ENCODE measurements around the gene ARHGAP22.
"Not testable (repeated sequence)": the region's sequence is repeated elsewhere in the genome, so short reads cannot be mapped to it uniquely, and the experiment has no call there.

The ARHGAP22 gene, protein sequence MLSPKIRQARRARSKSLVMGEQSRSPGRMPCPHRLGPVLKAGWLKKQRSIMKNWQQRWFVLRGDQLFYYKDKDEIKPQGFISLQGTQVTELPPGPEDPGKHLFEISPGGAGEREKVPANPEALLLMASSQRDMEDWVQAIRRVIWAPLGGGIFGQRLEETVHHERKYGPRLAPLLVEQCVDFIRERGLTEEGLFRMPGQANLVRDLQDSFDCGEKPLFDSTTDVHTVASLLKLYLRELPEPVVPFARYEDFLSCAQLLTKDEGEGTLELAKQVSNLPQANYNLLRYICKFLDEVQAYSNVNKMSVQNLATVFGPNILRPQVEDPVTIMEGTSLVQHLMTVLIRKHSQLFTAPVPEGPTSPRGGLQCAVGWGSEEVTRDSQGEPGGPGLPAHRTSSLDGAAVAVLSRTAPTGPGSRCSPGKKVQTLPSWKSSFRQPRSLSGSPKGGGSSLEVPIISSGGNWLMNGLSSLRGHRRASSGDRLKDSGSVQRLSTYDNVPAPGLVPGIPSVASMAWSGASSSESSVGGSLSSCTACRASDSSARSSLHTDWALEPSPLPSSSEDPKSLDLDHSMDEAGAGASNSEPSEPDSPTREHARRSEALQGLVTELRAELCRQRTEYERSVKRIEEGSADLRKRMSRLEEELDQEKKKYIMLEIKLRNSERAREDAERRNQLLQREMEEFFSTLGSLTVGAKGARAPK

DNA sequence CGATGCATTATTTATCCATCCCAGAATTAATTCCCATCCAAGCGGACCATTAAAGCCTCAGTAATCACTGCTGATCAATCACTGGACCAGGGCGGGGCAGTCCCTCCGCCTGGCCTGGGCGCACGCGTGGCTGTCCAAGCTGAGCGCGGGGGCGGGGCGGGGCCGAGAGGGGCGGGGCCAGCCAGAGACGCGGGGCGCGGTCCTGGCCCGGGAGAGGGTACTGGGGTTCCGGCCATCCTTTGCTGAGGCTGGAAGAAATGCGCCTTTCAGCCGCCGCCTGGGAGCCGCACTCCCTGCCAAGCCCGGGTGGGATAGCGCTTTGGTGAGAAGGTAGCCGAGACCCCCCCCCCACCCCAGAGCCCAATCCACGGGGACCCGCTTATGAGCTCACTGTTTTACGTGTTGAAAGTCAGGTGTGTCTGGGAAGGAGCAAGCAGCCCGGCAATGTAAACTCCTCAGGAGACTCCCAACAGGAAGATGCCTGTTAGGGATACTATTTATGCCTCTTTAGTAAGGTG, at the start of gene ARHGAP22:
TSS of gene ARHGAP22 (minus strand) at position 83 of the 518 bp plus-strand sequence. CDS start 277 bp downstream, outside the sequence.
- no peak for DNase-seq (ENCODE audit: low read depth, low spot score)

DNA sequence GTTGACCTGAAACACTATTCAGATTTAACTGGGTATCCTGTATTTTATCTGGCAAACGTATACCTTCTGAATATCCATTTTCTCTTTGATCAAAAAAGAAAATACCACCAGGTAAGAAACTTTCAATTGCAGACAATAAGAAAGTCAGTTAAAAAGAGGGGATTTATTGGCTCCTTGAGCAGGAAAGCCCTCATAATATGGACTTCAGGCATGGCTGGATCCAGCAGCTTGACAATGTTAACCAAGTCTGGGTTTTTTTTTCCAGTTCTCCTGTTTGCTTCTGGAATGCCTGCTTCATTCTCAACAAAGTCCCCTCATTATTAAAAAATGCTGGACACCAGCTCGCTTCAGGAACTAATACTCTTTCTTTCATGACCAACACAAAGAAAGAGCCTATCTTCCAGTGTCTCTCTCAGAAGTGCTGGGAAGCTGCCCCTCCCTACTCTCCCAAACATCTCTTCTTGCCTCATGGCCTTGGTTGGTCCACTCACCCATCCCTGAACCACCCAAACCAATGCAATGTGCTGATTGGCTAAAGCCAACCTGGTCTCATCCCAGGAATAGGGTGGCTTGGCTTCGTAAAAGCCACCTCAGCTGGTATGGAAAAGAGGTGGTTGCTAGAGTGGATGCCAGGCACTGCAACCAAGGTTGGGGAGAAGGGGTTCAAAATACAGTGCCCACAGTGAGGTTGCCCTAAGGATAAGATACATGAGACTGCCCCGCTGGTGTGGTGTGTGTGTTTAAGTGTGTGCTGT, 49.2 kb upstream of the ARHGAP22 start:
- no peak for DNase-seq (ENCODE audit: low read depth, low spot score)

DNA sequence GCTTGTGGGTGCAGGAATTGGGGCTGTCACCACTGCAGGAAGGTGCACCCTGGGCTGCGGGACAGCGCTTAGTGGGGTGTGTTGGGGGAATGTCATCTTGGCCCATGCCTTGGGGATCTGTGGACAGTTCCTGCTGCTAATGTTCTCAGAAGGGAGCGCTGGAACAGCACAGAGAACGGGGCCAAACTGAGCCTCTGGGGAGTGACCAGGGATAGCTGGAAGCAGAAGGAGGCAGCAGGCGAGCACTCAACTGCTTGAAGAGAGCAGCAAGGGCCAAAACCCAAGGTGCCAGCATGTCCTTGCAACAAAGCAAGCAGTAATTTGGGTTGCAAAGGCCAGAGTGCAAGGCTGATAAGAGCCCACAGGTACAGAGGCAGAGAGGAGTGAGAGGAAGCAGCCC, 48.5 kb upstream of the ARHGAP22 start:
- DNase-seq (ENCODE audit: low read depth, low spot score), result no peak

DNA sequence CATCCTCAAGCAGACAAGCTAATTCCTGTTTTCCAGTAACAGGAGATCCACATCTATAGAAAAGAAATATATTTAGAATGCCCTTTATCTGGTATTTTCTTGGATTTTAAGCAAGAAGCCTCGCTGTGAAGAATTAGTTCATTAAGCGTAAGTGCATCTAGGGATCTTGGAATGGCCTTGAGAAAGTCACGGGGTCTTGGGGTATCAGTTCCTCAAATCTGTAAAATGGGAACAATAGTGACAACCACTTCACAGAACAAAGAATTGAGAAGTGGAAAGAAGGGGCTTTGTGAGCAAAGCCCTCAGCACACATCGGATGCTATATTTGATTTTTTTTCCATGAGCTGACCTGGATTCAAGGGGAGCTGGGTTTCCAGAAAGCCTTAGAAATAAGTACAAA, 47.5 kb upstream of the ARHGAP22 start:
- no peak for DNase-seq (ENCODE audit: low read depth, low spot score)

DNA sequence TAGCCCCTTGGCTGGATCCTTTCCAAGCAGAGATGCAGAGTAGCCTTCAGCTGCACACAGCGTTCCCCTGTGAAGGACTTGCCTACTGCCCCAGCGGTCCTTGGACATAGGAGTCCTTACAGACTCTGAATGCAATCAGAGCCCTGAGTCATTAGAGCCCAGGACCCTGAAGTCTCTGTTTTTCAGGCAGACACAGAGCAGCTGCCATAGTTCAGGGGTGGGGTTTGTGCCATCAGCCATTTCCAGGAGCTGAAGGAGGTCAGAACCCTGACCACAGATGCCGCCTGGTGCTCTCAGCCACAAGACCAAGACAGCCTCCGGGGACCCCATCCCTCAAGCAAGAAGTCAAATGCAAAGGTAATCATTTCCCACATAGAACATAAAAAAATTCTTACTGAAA, 47.0 kb upstream of the ARHGAP22 start:
- DNase-seq (ENCODE audit: low read depth, low spot score), result no peak

DNA sequence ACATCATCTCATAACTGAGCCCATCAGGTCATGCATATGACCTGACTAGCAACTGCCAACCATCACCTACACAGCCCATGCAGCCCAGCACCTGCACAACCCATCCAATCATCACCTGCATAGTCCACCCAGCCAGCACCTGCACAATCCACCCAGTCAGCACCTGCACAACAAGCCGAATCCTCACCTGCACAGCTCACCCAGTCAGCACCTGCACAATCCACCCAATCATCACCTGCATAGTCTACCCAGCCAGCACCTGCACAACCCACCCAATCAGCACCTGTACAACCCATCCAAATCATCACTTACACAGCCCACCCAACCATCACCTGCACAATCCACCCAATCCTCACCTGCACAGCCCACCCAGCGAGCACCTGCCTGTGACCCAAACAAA, 46.4 kb upstream of the ARHGAP22 start:
- no peak for DNase-seq (ENCODE audit: low read depth, low spot score)

DNA sequence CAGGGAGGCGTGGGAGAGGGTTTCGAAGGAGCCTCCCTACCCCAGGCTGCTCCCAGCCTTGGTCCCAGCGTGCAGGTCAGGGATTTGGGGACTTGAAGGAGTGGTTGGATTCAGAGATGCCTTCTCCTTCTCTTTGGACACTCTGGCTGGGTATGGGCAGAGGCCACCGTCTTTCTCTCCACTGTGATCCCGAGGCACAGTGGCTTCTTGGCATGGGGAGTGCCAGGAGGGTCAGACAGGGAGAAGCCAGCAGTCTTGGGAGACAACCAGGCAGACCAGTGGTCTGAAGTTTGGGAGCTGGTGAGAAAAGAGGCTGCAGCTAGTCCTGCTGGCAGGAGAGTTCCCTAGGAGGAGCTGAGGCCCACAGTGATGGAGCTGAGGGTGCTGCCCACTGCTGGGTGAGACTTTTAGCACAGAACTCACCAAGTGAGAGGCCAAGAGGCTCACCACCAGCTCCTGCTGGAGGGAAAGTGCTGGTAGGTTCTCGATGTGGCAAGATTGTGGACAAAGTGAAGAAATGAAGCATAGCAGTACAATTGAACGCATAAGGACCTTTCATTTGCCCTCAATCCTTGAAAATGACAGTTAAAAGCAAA, 44.6 kb upstream of the ARHGAP22 start:
- no peak for DNase-seq (ENCODE audit: low read depth, low spot score)

DNA sequence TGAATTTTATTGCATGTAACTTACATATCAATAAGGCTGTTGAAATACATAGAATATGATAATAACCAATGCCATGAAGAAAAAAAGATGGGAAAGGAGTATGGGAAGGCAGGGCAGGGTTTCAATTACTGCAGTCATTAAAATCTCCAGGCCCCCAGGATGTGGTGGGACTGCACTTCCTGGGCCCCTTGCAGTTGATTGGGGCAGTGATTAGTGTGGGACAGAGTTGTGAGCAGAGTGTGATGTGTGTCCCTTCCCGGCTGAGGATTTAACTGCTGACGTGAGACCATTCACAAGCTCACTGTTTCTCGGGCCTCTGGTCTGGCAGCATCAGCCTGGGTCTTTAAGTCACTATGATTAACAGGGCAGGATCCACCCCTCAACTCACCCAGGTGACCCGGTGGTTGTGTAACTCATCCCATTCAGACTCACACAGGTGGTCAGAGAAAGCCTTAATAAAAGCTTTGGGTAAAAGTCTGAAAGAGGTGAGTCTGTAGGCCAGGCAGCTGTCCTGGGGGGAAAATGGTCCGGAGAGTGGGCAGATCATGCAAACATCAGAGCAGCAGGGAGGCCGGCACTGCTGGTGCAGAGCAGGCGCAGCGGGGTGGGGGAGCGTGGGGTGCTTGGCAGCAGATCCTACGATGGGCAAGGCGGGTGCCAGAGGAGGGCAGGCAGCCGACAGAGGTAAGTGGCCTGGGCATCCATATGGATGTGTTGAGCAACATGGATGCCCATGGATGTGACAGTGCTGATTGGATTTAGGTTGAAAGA, 43.5 kb upstream of the ARHGAP22 start:
- no peak for DNase-seq (ENCODE audit: low read depth, low spot score)

DNA sequence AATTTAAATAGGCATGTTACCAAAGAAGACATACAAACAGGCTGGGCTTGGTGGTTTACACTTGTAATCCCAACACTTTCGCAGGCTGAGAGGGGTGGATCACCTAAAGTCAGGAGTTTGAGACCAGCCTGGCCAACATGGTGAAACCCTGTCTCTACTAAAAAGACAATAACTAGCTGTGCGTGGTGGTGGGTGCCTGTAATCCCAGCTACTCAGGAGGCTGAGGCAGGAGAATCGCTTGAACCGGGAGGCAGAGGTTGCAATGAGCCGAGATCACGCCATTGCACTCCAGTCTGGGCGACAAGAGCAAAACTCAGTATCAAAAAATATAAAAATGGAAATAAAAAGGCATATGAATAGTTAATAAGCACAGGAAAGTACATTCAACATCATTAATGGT, 42.2 kb upstream of the ARHGAP22 start:
- DNase-seq (ENCODE audit: low read depth, low spot score), result not testable (repeated sequence)

DNA sequence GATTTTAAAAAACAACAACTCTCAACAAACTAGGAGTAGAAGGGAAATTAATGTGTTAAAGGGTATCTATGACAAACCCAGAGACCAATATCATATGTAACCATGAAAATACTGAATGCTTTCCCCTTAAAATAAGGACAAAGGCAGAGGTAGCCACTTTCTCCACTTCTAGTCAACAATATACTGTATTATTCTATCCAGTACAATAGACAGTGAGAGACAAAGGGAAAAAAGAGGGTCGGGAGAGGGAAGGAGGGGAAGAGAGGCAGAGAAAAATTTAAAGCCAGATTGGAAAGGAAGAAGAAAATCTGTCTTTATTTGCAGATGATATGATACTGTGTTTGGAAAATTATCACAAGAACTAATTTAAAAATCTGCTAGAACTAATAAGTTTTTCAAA, 40.7 kb upstream of the ARHGAP22 start:
- DNase-seq (ENCODE audit: low read depth, low spot score), result no peak

DNA sequence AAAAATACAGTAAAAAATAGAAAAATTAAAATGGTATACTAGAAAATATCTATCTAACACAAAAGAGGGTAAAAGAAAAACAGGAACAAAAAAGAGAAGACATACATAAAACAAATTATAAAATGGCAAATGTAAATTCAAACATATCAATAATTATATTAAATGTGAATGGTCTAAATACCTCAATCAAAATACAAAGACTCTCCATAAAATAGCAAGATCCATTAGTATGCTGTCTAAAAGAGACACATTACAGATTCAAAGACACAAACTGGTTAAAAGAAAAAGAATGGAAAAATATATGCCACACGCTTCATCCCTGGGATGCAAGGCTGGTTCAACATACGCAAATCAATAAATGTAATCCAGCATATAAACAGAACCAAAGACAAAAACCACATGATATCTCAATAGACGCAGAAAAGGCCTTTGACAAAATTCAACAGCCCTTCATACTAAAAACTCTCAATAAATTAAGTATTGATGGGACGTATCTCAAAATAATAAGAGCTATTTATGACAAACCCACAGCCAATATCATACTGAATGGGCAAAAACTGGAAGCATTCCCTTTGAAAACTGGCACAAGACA, 36.3 kb upstream of the ARHGAP22 start:
- DNase-seq (ENCODE audit: low read depth, low spot score), result not testable (repeated sequence)

DNA sequence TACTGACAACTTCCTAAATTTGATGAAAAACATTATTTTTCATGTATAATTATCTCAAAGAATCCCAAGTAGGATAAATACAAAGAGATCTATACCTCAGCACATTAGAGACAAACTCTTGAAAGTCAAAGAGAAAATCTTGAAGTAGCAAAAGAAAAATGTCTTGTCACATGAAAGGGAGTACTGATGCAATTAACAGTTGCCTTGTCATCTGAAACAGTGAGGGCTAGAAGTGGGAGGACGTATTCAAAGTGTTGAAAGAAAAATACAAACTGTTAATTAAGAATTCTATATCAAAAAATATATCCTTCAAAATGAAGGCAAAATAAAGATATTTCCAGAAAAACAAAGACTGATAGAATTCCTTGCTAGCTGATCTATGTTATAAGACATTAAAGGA, 35.5 kb upstream of the ARHGAP22 start:
- DNase-seq (ENCODE audit: low read depth, low spot score), result no peak

DNA sequence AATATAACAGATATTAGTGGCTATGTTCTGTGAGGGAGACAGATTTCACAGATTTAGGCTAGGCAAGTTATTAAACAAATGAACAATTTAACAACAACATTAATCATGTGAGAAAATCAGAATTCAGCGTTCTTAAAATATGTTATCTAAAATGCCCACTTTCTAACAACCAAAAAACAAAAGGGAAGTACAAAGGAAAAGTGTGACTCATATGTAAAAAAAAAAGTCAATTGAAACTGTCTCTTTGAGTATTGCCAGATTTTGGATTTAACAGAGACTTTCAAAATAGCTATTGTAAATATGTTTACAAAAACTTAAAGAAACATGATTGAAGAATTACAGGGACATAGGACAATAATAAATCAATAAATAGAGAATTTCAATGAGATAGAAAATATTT, 34.8 kb upstream of the ARHGAP22 start:
- no peak for DNase-seq (ENCODE audit: low read depth, low spot score)

DNA sequence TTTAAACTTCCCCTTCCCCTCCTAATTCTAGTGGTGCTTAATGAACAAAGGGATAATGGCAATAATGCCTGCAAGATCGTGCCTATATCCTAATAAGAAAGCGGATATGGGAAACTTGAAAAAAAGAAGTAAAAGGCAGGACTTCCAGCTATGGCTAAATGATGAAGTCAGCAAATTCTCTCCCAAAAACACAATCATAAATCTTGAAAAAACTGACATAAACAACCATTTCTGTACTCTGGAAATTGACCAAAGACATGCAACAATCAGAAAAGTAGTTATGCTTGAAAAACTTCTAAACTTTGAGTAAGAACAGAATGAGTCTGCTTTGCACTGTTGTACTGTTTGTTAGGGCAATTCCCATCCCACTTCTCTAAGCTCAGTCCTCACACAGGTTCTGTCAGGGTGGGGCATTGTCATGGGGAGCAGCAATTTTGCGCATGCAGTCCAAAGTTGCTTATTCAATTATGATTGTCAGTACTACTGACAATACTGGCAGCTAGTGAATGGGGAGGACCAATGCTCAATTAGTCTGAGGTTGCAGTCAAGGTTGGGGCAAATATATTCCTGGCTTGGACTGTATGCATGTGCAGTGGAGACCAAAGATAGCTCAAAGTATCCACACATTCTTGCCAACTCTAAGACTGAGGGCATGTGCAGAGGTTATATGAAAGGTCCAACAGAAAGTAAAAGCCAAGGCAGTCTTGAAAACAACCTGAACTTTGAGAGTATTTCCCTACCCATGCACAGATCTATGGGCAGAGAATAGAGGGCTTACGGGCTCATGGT, 34.1 kb upstream of the ARHGAP22 start:
- no peak for DNase-seq (ENCODE audit: low read depth, low spot score)

DNA sequence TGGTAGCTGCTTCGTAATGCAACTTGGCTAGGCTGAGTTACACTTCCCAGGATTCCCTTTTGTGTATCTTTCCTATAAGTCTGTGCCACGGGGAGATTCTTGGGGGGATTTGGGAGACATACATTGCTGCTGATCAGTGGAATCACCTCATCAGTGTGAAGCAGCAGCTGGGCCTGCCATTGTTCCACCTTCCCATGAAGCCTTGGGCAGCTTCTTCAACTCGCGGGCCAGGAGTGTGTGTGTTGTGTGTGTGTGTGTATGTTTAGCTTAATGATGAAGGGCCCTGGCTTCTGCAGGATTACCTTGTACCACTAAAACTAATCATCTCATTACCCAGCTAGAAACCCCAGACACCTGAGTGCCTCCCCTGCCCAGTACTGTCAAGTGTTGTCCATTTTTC, 33.3 kb upstream of the ARHGAP22 start:
- DNase-seq (ENCODE audit: low read depth, low spot score), result no peak

DNA sequence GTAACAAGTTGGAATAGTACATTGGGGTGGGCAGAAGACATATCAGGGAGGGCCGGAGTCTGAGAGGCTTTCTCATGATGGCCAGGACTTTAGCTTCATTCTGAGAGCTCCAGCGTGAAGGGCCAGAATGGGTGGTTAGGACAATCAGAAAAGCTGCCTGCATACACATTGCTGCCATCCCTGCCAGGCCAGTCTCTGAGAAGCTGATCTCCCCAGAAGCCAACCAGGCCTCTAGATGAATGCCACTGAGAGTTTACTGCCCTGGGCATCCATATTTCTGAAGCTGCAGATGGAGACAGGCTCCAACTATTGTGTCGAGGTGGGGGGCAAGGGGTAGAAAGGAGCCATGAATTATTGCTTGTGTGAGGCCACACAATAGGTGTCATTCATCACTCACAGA, 32.0 kb upstream of the ARHGAP22 start:
- no peak for DNase-seq (ENCODE audit: low read depth, low spot score)

DNA sequence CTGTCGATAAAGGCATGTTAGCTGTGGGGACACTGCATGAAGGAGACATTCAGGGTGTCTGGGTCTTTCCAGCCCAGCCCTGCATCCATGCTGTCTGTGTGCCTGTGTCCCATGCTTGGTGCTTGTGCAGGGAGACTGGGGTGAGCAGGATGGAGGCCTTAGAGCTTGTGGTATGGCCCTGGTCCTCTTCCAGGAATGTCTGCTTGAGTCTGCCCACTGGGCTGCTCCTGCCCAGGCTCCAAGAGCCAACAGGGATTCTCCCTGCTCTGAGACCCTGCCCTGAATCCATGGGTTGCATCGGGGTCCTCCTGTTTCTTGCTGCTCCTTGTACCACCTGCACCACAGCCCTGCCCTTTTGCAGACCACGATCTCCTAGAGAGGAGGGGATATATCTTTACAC, 31.4 kb upstream of the ARHGAP22 start:
- no peak for DNase-seq (ENCODE audit: low read depth, low spot score)

DNA sequence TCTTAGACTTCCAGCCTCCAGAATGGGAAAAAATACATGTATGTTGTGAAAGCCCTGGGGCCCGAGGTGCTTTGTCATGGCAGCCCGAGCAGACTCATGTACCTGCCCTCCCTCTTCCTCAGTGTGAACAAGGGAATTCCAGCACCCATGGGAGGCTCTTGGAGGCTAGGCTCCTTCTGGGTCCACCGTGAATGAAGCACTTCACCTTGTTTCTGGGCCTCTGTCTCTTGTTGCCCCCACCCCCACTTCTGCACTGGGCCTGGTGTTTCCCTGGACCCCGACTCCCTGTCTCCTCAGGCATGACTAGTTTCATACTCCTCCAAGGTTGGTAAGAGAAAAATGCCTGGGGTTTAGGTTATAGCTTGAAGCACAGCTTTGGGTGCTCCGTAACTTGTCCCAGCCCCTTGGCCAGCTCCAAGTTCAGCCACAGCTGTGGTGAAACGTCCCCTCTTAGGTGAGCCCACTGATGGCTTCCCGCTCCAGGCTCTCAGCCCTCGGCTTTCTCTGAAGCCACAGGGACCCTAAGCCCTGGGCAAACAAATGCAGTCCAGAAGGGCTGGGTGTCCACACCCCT, 30.2 kb upstream of the ARHGAP22 start:
- DNase-seq (ENCODE audit: low read depth, low spot score), result no peak

DNA sequence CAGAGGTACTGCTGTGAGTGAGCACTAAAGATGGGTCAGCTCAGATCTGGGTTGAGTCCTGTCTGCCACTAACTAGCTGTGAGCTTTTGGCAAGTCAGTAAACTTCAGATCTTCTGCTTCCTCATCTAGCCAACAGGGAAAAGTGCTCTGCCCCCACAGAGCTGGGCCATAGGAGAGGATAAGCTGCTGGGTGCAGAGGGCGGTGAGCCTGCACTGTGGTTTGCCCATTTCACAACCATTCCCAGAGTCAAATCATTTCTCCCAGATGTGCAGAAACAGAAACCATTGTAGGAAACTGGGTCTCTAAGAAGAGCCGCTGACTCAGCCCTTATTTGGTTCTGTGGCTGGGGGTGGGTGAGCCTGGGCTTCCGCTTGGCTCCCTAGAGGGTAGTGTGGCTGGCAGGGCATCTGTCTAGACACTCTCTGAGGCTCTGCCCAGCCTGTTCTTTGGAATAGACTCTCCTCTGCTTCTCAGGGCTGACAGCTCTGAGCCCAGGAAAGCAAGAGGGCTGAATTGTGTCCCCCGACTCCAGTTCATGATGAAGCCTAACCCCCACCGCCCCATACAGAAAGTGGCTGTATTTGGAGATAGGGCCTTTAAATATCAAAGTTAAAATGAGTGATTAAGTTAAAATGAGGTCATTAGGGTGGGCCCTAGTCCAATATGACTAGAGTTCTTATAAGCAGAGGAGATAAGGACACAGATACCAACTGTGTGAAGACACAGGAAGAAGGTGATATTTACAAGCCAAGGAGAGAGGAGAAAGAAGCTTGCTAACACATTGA, 29.5 kb upstream of the ARHGAP22 start:
- no peak for DNase-seq (ENCODE audit: low read depth, low spot score)
